Measurements from ENCODE around the gene MFSD12. TPM values are rescaled to one million over a fixed set of nuclear protein-coding genes. Genes with fewer than 3 reads are reported as not detected.
A peak's percentile ranks its signal among the peaks of the same experiment; 100 is the strongest.

MFSD12 gene
- total RNA-seq, 1 experiment from 2014 or later: 121 TPM

DNA sequence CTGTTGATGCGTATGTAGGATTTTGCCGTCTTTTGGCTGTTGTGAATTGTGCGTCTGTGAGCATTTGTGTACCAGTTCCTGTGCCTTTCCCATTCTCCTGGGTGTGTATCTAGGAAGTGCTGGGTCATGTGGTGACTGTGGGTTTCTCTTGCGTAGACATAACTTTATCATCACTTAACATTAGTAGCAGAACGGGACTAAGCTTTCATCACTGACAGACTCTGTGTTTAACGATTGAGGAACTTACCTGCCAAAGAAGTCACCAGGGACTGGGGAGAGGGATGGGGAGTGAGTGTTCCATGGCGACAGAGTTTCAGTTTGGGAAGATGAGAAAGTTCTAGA lies 36.3 kb downstream of the MFSD12 start:
- peaks cover 10% of the 10 kb centered on the region; the same call in 1 of the 2 replicates for H4K20me1 ChIP-seq (ENCODE audit: low read length)
- H3F3A ChIP-seq (ENCODE audit: low read length, unreplicated experiment): no peaks in the 10 kb centered on the region
- no peak overlapping the region for H3K27ac ChIP-seq (ENCODE audit: low read length)
- no peaks in the 10 kb centered on the region for H3K27me3 ChIP-seq (ENCODE audit: low read length)
- no TSS peak for BruUV-seq (replicated peaks)
- H3K36me3 ChIP-seq (ENCODE audit: low read depth, low read length): no peaks in the 10 kb centered on the region
- peaks cover 59% of the 10 kb centered on the region for H3K79me2 ChIP-seq (ENCODE audit: low read length)
- ATAC-seq: no peak
- intact Hi-C loops (cut with micrococcal nuclease): no loop called here
- H3K9me3 ChIP-seq (ENCODE audit: low read length): no peaks in the 10 kb centered on the region
- ChIA-PET CTCF (no interaction called here), POLR2A (ENCODE audit: unreplicated experiment) (no interaction called here)
- no peaks in the 10 kb centered on the region for H3K4me1 ChIP-seq (ENCODE audit: insufficient read depth, low read length)
- DNase-seq: no peak
- no peak overlapping the region for H3K4me2 ChIP-seq (ENCODE audit: low read length)
- H3K9ac ChIP-seq (ENCODE audit: low read length): no peak overlapping the region
- TF ChIP-seq, protein P1, sequence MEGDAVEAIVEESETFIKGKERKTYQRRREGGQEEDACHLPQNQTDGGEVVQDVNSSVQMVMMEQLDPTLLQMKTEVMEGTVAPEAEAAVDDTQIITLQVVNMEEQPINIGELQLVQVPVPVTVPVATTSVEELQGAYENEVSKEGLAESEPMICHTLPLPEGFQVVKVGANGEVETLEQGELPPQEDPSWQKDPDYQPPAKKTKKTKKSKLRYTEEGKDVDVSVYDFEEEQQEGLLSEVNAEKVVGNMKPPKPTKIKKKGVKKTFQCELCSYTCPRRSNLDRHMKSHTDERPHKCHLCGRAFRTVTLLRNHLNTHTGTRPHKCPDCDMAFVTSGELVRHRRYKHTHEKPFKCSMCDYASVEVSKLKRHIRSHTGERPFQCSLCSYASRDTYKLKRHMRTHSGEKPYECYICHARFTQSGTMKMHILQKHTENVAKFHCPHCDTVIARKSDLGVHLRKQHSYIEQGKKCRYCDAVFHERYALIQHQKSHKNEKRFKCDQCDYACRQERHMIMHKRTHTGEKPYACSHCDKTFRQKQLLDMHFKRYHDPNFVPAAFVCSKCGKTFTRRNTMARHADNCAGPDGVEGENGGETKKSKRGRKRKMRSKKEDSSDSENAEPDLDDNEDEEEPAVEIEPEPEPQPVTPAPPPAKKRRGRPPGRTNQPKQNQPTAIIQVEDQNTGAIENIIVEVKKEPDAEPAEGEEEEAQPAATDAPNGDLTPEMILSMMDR (conservative IDR thresholded peaks at IDR 0.05; ENCODE audit: low read depth, low read length): no peak
- TF ChIP-seq EZH2 (IDR thresholded peaks at IDR 0.05; ENCODE audit: low read length, unreplicated experiment) (no peak), EZH2phosphoT487 (IDR thresholded peaks at IDR 0.05; ENCODE audit: borderline replicate concordance, low read length) (no peak)
- H2AFZ ChIP-seq (ENCODE audit: low read length): no peak overlapping the region
- no peak overlapping the region for H3K4me3 ChIP-seq (ENCODE audit: low read length)
- H3K9me2 ChIP-seq (replicated peaks; ENCODE audit: low read length): no peaks in the 10 kb centered on the region

DNA sequence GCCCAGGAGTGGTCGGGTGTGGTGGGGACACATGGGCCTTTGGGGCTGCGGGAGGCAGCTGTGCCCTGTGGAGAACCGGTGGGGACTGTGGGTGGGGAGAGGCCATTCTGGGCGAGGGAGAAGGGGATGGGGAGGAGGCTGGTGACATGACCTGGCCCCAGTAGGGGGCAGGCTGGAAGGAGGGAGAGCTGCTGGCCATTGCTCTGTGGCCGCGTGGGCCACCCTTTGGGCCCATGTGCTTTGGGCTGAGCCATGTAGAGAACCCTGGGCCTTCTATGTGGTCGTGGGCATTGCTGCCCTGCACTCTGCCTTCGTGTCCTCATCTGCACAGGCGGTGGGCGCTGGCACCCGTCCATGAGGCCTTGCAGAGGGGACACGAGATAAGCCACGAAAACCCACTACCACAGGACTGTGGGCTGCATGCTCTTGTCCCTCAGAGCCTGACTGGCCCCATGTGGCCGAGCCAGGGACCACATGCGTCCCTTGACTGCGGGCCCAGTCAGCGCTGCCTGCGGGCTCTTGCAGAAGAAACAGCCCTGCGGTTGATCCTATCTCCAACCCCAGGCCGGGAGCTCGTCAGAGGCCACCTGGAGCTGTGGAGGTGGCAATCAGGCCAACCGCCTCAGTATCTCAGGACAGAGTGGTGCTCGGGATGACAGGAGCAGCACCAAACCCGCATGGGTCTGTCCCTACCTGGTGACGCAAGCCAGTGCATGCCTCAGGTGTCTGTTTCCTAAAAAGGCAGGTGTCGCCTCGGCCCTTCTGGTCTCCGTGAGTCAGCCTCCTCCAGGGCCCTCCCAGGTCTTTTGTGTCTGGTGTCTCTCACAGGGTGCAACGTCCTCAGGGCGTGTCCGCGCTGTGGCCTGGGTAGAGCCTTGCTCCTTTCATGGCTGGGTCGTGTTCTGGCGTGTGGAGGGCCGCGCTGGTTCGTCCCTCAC lies 37.0 kb downstream of the MFSD12 start:
- H3K4me3 ChIP-seq (ENCODE audit: low read length): no peak overlapping the region
- H3F3A ChIP-seq (ENCODE audit: low read length, unreplicated experiment): no peaks in the 10 kb centered on the region
- no peaks in the 10 kb centered on the region for H3K27me3 ChIP-seq (ENCODE audit: low read length)
- H3K4me1 ChIP-seq (ENCODE audit: insufficient read depth, low read length): no peaks in the 10 kb centered on the region
- TF ChIP-seq, protein P1 (conservative IDR thresholded peaks at IDR 0.05; ENCODE audit: low read depth, low read length): 0 out of 2 replicates have a peak, but pooled peaks have one; percentile 11
- TF ChIP-seq EZH2phosphoT487 (IDR thresholded peaks at IDR 0.05; ENCODE audit: borderline replicate concordance, low read length): no peak
- no peak for TF ChIP-seq EZH2 (IDR thresholded peaks at IDR 0.05; ENCODE audit: low read length, unreplicated experiment)
- ChIA-PET POLR2A (ENCODE audit: unreplicated experiment) (no interaction called here), CTCF (no interaction called here)
- no peaks in the 10 kb centered on the region for H3K9me2 ChIP-seq (replicated peaks; ENCODE audit: low read length)
- H3K27ac ChIP-seq (ENCODE audit: low read length): no peak overlapping the region
- no peak overlapping the region for H2AFZ ChIP-seq (ENCODE audit: low read length)
- no peaks in the 10 kb centered on the region for H3K9me3 ChIP-seq (ENCODE audit: low read length)
- peaks cover 66% of the 10 kb centered on the region for H3K79me2 ChIP-seq (ENCODE audit: low read length)
- H3K9ac ChIP-seq (ENCODE audit: low read length): no peak overlapping the region
- no TSS peak for BruUV-seq (replicated peaks)
- no peaks in the 10 kb centered on the region for H3K36me3 ChIP-seq (ENCODE audit: low read depth, low read length)
- DNase-seq (no peak), ATAC-seq (no peak)
- intact Hi-C loops (cut with micrococcal nuclease): no loop called here
- H4K20me1 ChIP-seq (ENCODE audit: low read length): peaks cover 13% of the 10 kb centered on the region; the same call in 1 of the 2 replicates
- no peak overlapping the region for H3K4me2 ChIP-seq (ENCODE audit: low read length)

GRCh38 chr19:3519126-3519525 lies 38.3 kb downstream of the MFSD12 start:
- no TSS peak for BruUV-seq (replicated peaks)
- no peaks in the 10 kb centered on the region for H3K9me2 ChIP-seq (replicated peaks; ENCODE audit: low read length)
- intact Hi-C loops (cut with micrococcal nuclease): no loop called here
- H3K9ac ChIP-seq (ENCODE audit: low read length): no peak overlapping the region
- H3K4me3 ChIP-seq (ENCODE audit: low read length): no peak overlapping the region
- CTCF ChIA-PET: no interaction called here
- no peak overlapping the region for H3K4me2 ChIP-seq (ENCODE audit: low read length)
- DNase-seq: no peak
- POLR2A ChIA-PET (ENCODE audit: unreplicated experiment): no interaction called here
- no peak overlapping the region for H2AFZ ChIP-seq (ENCODE audit: low read length)
- H3K9me3 ChIP-seq (ENCODE audit: low read length): no peaks in the 10 kb centered on the region
- no peak for TF ChIP-seq EZH2phosphoT487 (IDR thresholded peaks at IDR 0.05; ENCODE audit: borderline replicate concordance, low read length)
- TF ChIP-seq, protein P1 (conservative IDR thresholded peaks at IDR 0.05; ENCODE audit: low read depth, low read length): no peak
- TF ChIP-seq EZH2 (IDR thresholded peaks at IDR 0.05; ENCODE audit: low read length, unreplicated experiment): no peak
- H4K20me1 ChIP-seq (ENCODE audit: low read length): peaks cover 18% of the 10 kb centered on the region; the same call in 1 of the 2 replicates
- no peaks in the 10 kb centered on the region; the same call in 1 of the 2 replicates for H3K4me1 ChIP-seq (ENCODE audit: insufficient read depth, low read length)
- peaks cover 79% of the 10 kb centered on the region for H3K79me2 ChIP-seq (ENCODE audit: low read length)
- ATAC-seq: no peak
- H3K36me3 ChIP-seq (ENCODE audit: low read depth, low read length): no peaks in the 10 kb centered on the region
- H3K27me3 ChIP-seq (ENCODE audit: low read length): no peaks in the 10 kb centered on the region
- no peaks in the 10 kb centered on the region for H3F3A ChIP-seq (ENCODE audit: low read length, unreplicated experiment)
- no peak overlapping the region for H3K27ac ChIP-seq (ENCODE audit: low read length)

Measured in PC-3 (cell line).